HG03342 (cell line): ENCODE results near the gene UBAC2.

ENCODE experiments used
- ATAC-seq: cut with Tn5 transposase; IDR thresholded peaks from one replicate; pipeline ENCODE4 v1.9.1; 2021; ENCODE audit warnings: mild to moderate bottlenecking, moderate library complexity; ENCODE audit not compliant: unreplicated experiment

Gene UBAC2, protein sequence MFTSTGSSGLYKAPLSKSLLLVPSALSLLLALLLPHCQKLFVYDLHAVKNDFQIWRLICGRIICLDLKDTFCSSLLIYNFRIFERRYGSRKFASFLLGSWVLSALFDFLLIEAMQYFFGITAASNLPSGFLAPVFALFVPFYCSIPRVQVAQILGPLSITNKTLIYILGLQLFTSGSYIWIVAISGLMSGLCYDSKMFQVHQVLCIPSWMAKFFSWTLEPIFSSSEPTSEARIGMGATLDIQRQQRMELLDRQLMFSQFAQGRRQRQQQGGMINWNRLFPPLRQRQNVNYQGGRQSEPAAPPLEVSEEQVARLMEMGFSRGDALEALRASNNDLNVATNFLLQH

GRCh38 chr13:99200432-99201167, at the start of gene UBAC2:
Gene UBAC2, plus strand, starts transcription at chr13:99200854. Its CDS starts 55 bp downstream, at chr13:99200909.
- peak; percentile 72 for ATAC-seq

- peak; percentile 85 for ATAC-seq
Observed at GRCh38 chr13:99151516-99151915, 49.1 kb upstream of the UBAC2 start.

- ATAC-seq, result no peak
Observed at GRCh38 chr13:99153219-99153618, 47.4 kb upstream of the UBAC2 start.

DNA sequence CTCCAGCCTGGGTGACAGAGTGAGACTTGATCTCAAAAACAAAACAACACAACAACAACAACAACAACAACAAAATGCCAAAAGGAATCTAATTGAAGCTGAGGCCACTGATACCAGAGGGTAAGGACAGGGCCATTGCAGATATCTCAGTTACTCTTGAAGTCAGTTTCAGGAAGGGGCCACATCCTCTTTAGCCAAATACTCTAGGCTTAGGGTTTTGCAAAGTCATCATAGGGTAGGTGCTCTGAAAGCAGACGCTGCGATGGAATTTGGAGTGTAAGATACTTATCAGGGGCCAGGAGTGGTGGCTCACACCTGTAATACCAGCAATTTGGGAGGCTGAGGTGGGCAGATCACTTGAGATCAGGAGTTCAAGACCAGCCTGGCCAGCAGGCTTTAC, 46.6 kb upstream of the UBAC2 start:
- ATAC-seq, result no peak

GRCh38 chr13:99155821-99156220, 44.8 kb upstream of the UBAC2 start:
- no peak for ATAC-seq

- ATAC-seq, result no peak
Observed at GRCh38 chr13:99157046-99157445, 43.6 kb upstream of the UBAC2 start.

DNA sequence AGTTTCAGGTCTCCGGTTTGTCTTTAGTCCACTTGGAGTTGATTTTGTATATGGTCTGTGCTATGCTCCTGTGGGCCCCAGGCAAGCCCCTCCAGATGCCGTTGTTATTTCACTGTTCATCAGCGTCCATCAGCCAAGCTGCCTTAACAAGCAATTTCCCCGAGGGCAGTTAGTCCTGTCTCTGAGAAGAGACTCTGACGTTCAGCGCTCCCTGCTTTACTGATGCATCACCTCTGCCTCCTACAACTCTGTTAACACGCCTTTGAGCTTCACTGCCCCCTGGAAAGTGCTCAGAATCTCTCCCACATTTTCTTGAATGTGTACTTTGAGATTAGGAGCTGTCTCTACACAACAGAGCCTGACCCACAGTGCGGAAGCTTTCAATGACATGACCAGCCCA, 41.8 kb upstream of the UBAC2 start:
- ATAC-seq, result no peak

DNA sequence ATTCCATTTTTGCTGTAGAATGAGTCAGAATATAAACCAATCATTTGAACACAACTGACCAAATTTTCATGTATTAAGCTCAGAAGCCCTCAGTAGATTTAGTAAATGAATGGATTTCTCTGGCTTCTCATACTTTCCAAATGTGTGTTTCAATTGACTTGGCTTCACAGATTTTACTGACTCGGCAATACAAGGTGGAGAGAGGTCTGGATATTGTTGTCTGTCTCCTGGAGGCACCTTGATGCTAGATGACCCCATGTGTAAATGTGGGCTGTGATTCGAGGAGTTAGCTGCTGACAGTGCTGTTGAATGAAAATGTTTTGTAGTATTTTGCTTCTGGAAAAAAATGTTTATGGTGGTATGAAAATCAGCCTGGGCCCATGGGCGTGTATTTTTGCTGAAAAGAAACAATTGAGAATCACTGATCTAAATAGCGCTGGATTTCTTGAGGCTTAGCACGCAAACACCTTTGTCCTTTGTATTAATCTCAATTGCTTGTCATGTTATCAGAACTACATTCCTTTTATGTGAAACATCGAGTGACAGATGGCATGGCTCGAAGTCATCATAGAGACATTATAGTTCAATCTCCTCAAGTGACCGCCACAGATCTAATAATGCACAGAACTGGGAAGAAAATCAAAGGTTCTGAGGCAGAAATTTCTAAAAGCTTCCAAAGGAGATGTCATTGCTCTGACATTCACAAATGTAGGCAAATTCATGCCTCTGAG, 41.2 kb upstream of the UBAC2 start:
- ATAC-seq, result no peak

DNA sequence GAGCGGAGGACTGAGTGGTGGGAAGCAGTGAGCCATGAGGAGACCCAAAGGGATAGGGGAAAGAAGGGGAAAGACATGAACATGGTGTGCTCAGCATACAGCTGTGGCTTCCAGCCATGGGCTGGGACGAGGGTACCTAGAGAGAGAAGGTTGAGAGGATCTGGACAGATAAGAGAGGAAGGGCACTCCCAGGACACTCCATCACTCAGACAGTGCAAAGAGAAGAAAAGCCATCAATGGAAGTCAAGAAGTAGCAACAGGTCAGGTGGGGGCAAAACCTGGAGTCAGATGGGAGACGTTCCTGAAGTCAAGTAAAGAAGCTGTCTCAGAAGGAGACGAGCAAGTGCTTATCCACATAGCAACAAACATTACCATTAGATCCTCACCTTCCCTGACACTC, 40.2 kb upstream of the UBAC2 start:
- ATAC-seq, result no peak

DNA sequence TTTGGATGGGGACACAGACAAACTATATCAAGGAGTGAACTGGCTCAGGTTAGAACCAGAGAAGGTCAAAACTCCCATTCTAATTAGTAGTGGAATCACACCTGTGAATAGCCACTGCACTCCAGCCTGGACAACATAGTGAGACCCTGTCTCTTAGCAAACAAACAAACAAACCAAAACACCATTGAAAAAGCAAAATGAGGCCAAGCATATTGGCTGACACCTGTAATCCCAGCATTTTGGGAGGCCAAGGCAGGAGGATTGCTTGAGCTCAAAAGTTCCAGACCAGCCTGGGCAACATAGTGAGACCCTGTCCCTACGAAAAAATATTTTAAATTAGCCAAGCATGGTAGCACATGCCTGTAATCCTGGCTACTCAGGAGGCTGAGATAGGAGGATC, 39.1 kb upstream of the UBAC2 start:
- no peak for ATAC-seq

GRCh38 chr13:99162567-99163361, 37.9 kb upstream of the UBAC2 start:
- no peak for ATAC-seq

GRCh38 chr13:99164226-99164625, 36.4 kb upstream of the UBAC2 start:
- ATAC-seq, result no peak

DNA sequence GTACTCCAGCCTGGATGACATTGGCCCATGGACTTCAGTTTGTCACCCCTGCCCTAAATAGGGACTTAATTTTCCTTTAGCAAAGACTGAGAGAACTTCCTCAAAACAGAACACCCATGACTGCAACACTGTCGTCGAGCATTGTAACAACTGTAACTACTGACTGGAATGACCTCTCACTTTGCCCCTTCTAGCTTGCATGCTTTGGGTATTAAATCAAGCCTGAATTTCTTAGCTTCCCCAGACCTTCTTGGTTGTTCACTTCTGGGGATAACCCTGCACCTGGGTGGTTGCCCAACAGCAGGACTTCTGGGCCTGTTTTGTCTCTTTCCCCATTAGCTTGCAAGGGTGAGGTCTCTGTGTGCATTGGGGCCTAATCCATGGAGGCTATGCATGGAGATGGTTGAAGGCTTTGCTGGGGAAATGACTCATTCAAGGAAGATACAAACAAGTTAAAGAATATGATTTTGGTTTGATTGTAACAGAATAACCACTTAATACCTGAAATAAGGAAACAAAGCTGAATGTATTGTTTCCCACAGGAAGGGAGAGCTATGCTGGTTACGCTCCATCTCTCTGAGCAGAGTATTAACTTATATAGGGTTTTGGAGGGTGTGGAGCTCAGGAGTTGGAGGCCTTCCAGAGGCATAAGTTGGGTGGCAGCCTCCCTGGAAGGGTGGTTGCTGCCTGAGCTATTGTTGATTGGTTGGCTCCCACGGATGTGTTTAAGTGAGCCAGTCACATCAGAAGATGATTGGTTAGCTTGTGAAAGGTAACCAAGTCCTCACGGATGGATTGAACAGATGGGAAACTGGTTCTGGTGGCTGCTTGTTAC, 34.7 kb upstream of the UBAC2 start:
- ATAC-seq, result no peak

DNA sequence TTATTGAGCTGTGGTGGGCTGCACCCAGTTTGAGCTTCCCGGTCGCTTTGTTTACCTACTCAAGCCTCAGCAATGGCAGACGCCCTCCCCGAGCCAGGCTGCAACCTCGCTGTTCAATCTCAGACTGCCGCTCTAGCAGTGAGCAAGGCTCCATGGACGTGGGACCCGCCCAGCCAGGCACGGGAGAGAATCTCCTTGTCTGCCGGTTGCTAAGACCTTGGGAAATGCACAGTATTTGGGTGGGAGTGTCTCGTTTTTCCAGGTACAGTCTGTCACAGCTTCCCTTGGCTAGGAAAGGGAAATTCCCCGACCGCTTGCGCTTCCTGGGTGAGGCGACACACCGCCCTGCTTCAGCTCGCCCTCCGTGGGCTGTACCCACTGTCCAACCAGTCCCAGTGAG, 27.7 kb upstream of the UBAC2 start:
- no peak for ATAC-seq

- no peak for ATAC-seq
Observed at GRCh38 chr13:99173606-99174005, 27.0 kb upstream of the UBAC2 start.

DNA sequence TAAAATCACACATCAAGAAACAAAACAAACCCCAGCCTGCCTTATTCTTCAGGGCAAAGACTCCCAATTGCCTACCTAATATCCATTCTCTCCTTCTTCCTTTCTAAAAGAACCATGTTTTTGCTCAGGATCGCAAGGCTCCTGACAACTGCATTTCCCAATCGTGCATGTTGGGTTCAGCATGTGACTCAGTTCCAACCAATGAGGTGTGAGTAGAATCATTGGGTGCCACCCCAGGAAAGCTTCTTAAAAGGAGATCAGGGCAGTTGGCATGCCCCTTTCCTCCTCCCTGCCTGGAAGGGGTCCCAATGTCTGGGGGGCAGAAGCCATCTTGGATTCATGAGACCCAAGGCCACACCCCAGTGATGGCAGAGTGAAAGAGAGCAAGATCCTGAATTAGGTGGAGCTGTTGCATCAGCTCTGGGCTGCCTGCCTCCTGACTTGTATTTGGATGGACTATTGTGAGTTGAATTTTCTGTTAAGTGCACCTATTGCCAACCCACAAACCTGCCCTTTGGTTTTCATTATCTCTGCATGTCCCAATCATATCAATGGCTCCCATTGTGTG, 26.0 kb upstream of the UBAC2 start:
- ATAC-seq, result no peak

- ATAC-seq, result peak; percentile 87
Observed at GRCh38 chr13:99176309-99177276, 24.1 kb upstream of the UBAC2 start.

DNA sequence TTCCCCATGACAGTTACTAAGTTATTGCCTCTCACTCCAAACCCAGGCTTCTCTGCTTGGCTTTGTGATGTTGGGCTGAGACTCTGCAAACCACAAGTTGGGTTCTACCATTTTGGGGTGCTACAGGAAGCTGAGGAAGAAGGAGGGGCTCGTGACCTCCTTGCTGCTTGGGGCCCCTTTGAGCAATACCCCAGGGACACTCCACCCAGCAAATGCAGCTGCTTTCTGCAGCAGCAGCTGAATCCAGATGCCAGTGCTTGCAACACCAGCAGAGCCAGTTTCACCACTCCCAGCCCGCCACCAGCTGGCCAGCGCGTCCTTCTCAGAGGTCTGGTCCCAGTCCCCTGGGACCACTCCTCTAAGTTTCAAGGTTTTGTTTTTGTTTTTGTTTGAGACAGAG, 22.0 kb upstream of the UBAC2 start:
- ATAC-seq, result no peak

DNA sequence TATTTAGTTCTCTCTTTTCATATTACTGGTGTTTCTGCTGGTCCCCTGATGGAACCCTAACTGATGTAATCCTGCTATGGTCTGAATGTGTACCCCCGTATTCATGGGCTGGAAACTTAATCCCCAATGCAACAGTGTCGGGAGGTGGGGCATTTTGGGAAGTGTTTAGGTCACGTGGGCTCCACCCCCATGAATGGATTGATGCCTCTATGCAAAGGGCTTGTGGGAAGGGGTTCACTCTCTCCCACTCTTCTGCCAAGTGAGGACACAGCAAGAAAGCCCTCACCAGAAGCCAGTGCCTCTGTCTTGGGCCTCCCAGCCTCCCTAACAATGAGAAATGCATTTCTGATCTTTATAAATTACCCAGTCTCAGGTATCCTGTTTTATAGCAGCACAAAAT, 21.2 kb upstream of the UBAC2 start:
- ATAC-seq, result no peak
